HFFc6 (cell line): ENCODE measurements around the gene KIF26B. TPM values are rescaled to one million over a fixed set of nuclear protein-coding genes. Genes with fewer than 3 reads are reported as not detected.

Source experiments
- DNase-seq: peaks from one replicate; pipeline ENCODE4 v3.0.0-alpha.2; 2018
- H3K27ac Mint-ChIP-seq: 2 replicates; pipeline ENCODE4 v1.8.0; 2020; ENCODE audit warnings: mild to moderate bottlenecking, mixed read lengths
- H3K27me3 Mint-ChIP-seq: 2 replicates; pipeline ENCODE4 v1.8.0; 2021; ENCODE audit warnings: mild to moderate bottlenecking, moderate library complexity, mixed read lengths; ENCODE audit not compliant: insufficient read depth
- H3K36me3 Mint-ChIP-seq: 2 replicates; pipeline ENCODE4 v1.8.0; 2021; ENCODE audit warnings: low read depth, mixed read lengths
- H3K4me1 Mint-ChIP-seq: 2 replicates; pipeline ENCODE4 v1.8.0; 2020; ENCODE audit warnings: low read depth, mixed read lengths
- H3K4me3 Mint-ChIP-seq: 2 replicates; pipeline ENCODE4 v1.8.0; 2020; ENCODE audit warnings: mild to moderate bottlenecking, moderate library complexity, mixed read lengths
- H3K9me3 Mint-ChIP-seq: 2 replicates; pipeline ENCODE4 v1.8.0; 2020; ENCODE audit warnings: mild to moderate bottlenecking, mixed read lengths
- CTCF ChIP-seq: fragments of 200-600 bp; sonication (generic); IDR thresholded peaks from 2 replicates; pipeline ENCODE4 v1.5.0; 2021; ENCODE audit warnings: antibody characterized with exemption, mild to moderate bottlenecking
- total RNA-seq, 6 experiments: library from RNA; stranded (reverse); fragmentation: NEBNext Ultra II Directional; extraction: Animal tissue kit (Norgen Biotek cat#: 25700); gene quantifications; 2 replicates in 1 of 6; 3 replicates in 5 of 6; pipeline ENCODE4 v1.2.3, GENCODE V29; 2021

Gene KIF26B
- total RNA-seq, 6 experiments from 2014 or later, result 4.6 to 7.5 (median 5.5) TPM

- Mint-ChIP-seq H3K4me1 (no peaks in the 10 kb centered on the region), H3K36me3 (no peaks in the 10 kb centered on the region), H3K9me3 (no peaks in the 10 kb centered on the region), H3K27ac (no peak overlapping the region), H3K4me3 (no peak overlapping the region), H3K27me3 (peaks cover 9% of the 10 kb centered on the region; the same call in 1 of the 2 replicates)
- no peak for TF ChIP-seq CTCF
- no peak for DNase-seq
These were observed 397.5 kb downstream of the KIF26B start for GRCh38 chr1:245552331-245552730.

- DNase-seq, result no peak
- Mint-ChIP-seq H3K4me1 (no peaks in the 10 kb centered on the region), H3K4me3 (no peak overlapping the region), H3K36me3 (no peaks in the 10 kb centered on the region), H3K27me3 (peaks cover 7% of the 10 kb centered on the region), H3K9me3 (no peaks in the 10 kb centered on the region), H3K27ac (no peak overlapping the region)
- no peak for TF ChIP-seq CTCF
These were observed 401.3 kb downstream of the KIF26B start for GRCh38 chr1:245556057-245556456.

DNA sequence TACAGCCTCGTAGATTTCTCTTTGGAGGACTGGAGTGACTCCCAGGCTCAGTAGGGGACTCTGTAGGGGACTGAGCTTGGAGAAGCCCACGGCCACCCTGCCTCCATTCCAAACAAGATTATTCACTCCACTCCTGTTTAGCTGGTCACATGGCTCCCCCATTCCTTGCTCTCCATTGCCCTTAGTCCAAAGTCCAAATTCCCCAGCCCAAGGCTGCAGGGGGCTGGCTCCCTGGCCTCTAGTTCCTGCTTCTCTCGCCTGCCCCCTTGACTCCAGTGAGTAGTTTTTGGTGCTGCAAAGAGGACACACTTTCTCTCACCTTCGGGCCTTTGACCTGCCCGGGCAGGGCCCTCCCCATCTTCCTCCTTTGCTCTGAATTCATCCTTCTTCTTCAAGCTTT lies 403.3 kb downstream of the KIF26B start:
- no peak for TF ChIP-seq CTCF
- Mint-ChIP-seq H3K4me1 (no peaks in the 10 kb centered on the region), H3K36me3 (no peaks in the 10 kb centered on the region), H3K27me3 (peaks cover 7% of the 10 kb centered on the region), H3K27ac (no peak overlapping the region), H3K9me3 (no peaks in the 10 kb centered on the region), H3K4me3 (no peak overlapping the region)
- DNase-seq, result no peak

- TF ChIP-seq CTCF, result no peak
- no peaks in the 10 kb centered on the region for H3K36me3 Mint-ChIP-seq
- peaks cover 1% of the 10 kb centered on the region for H3K27me3 Mint-ChIP-seq
- H3K4me1 Mint-ChIP-seq, result no peaks in the 10 kb centered on the region
- H3K9me3 Mint-ChIP-seq, result no peaks in the 10 kb centered on the region
- H3K27ac Mint-ChIP-seq, result no peak overlapping the region
- no peak for DNase-seq
- no peak overlapping the region for H3K4me3 Mint-ChIP-seq
These were observed 405.6 kb downstream of the KIF26B start for GRCh38 chr1:245560316-245560859.

GRCh38 chr1:245561665-245562234 lies 407.0 kb downstream of the KIF26B start:
- no peak for DNase-seq
- H3K4me3 Mint-ChIP-seq, result no peak overlapping the region
- peaks cover 1% of the 10 kb centered on the region; the same call in 1 of the 2 replicates for H3K27me3 Mint-ChIP-seq
- no peaks in the 10 kb centered on the region; the same call in 1 of the 2 replicates for H3K4me1 Mint-ChIP-seq
- TF ChIP-seq CTCF, result no peak
- H3K9me3 Mint-ChIP-seq, result no peaks in the 10 kb centered on the region
- no peaks in the 10 kb centered on the region for H3K36me3 Mint-ChIP-seq
- H3K27ac Mint-ChIP-seq, result no peak overlapping the region
